Upper lobe of left lung (tissue), 4 donors: ENCODE results near the gene AKIRIN1.

Experiments used
- EP300 ChIP-seq, 4 donors: sonication (generic); formaldehyde crosslinking; IDR thresholded peaks; one replicate each; pipeline ENCODE4 v1.5.1; 2017; ENCODE audit warnings: antibody characterized with exemption in 4 of 4, control low read depth in 2 of 4
- POLR2A ChIP-seq, 4 donors: fragments of 450-650 bp; IDR thresholded peaks; one replicate each; pipeline ENCODE4 v1.5.1; 2016 to 2017; ENCODE audit warnings: antibody characterized with exemption in 4 of 4, mild to moderate bottlenecking in 2 of 4
- POLR2AphosphoS5 ChIP-seq, 2 donors: sonication (generic); formaldehyde crosslinking; IDR thresholded peaks; one replicate each; pipeline ENCODE4 v1.5.1; 2017; ENCODE audit warnings: antibody characterized with exemption in 2 of 2
- TF ChIP-seq, protein P1 (sequence below), 6 experiments: fragments of 450-650 bp in 4 of 6; fragments of 200-600 bp in 2 of 6; sonication (generic) in 2 of 6; IDR thresholded peaks; one replicate each; pipeline ENCODE4 v1.5.1; 2016 to 2019; ENCODE audit warnings: antibody characterized with exemption in 6 of 6

DNA sequence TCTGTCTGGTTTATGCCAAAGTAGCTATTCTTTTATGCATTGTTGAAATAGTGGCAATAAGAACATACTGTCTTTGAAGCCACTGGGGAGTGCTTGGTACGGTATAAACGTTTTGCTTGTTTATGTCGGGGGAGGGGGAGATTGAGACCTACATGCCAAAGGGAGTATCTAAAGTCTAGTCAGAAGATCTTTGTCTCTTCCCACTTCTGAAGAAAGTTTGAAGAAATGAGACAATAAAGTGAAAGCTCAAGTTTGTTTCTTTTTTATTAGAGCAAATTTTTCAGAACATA, 6.8 kb downstream of the AKIRIN1 start:
- TF ChIP-seq POLR2A (IDR thresholded peaks at IDR 0.05): no peak
- TF ChIP-seq, protein P1, sequence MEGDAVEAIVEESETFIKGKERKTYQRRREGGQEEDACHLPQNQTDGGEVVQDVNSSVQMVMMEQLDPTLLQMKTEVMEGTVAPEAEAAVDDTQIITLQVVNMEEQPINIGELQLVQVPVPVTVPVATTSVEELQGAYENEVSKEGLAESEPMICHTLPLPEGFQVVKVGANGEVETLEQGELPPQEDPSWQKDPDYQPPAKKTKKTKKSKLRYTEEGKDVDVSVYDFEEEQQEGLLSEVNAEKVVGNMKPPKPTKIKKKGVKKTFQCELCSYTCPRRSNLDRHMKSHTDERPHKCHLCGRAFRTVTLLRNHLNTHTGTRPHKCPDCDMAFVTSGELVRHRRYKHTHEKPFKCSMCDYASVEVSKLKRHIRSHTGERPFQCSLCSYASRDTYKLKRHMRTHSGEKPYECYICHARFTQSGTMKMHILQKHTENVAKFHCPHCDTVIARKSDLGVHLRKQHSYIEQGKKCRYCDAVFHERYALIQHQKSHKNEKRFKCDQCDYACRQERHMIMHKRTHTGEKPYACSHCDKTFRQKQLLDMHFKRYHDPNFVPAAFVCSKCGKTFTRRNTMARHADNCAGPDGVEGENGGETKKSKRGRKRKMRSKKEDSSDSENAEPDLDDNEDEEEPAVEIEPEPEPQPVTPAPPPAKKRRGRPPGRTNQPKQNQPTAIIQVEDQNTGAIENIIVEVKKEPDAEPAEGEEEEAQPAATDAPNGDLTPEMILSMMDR (IDR thresholded peaks at IDR 0.05): no peak
- no peak for TF ChIP-seq EP300 (IDR thresholded peaks at IDR 0.05)
- TF ChIP-seq POLR2AphosphoS5 (IDR thresholded peaks at IDR 0.05): no peak
